Endometrial microvascular endothelial cells (primary cell): ENCODE data around the gene RPS8. TPM values are rescaled to one million over a fixed set of nuclear protein-coding genes. Genes with fewer than 3 reads are reported as not detected.
"Not testable (repeated sequence)": the region's sequence is repeated elsewhere in the genome, so short reads cannot be mapped to it uniquely, and the experiment has no call there.

ENCODE experiments used
- in situ Hi-C: cut with HindIII; loops from 2 replicates; pipeline ENCODE4 v1.10.0; 2017; ENCODE audit warnings: low sequenced_read_pairs, low pct_unique_long_range_greater_than_20kb; ENCODE audit errors: inconsistent ontology term
- total RNA-seq: library from RNA; depleted of rRNA; stranded (reverse); fragments of >200 nt; gene quantifications from one replicate; pipeline ENCODE4 v1.2.3, GENCODE V29; 2015; ENCODE audit errors: inconsistent ontology term

RPS8 gene
- total RNA-seq, 1 donor from 2014 or later: 2,081 TPM

DNA sequence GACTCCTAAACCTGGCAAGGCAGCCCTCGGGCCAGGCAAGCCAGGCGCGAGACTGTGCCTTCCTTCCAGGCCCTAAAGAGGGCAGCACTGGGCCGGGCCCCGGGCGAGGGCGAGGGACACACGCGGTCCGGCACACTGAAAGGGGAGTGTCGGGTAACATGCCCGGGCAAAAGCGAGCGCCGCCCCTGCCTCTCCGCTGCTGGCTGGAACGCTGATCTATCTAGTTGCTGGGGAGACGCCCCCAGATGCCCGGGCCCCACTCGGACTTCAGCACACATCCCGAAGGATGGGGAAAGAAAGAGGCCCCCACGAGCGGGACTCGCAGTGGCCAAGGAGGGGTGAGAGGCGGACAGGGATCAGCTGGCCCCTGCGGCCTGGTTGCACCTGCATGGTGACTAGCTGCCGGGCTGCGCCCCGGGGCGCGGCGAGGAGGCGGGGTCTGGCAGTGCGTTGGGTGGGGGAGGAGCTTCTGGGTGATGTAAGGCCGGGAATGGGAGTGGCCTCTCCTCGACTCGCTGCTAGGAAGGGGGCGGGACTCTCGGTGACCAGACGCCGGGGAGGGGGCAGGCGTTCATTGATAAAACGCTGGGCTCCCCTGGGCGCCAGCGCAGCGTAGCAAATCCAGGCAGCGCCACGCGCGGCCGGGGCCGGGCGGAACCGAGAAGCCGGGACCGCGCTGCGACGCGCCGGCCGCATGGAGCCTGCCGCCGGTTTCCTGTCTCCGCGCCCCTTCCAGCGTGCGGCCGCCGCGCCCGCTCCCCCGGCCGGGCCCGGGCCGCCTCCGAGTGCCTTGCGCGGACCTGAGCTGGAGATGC is 24.6 kb downstream of the RPS8 start, which contains the start of gene PLK3:
Gene PLK3, plus strand, starts transcription at position 608 of the 815 bp plus-strand sequence. Its CDS starts 87 bp downstream, at position 695.
- in situ Hi-C loops: no loop called here

DNA sequence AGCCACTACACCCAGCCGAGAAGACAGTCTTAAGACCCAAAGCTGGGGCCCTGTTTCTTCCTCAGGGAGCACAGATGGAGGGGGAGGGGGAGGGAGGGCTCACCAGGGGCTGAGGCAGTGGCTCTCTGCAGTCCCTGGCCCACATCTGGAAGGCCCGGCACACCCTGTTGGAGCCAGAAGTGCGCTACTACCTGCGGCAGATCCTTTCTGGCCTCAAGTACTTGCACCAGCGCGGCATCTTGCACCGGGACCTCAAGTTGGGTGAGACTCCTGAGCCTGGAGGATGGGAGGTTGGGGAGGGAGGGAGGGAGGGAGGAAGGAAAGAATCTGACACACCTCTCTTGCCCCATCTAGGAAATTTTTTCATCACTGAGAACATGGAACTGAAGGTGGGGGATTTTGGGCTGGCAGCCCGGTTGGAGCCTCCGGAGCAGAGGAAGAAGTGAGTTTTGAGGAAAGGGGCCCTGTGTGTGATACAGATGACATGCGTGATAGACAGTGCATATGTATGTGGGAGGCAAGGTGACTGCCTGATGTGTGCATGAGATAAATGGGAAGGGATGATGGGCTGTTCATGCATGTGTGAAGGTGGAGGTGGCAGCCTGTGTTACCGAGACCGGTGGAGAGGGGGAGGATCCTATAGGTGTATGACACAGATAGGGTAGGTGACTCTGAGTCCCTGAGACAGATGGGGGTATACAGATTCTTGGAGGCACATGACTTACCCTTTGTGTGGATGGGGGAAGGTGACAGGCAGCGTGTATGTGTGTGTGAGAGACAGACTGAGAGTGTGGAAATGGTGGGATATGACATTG is 26.4 kb downstream of the RPS8 start:
- in situ Hi-C loops: no loop called here

DNA sequence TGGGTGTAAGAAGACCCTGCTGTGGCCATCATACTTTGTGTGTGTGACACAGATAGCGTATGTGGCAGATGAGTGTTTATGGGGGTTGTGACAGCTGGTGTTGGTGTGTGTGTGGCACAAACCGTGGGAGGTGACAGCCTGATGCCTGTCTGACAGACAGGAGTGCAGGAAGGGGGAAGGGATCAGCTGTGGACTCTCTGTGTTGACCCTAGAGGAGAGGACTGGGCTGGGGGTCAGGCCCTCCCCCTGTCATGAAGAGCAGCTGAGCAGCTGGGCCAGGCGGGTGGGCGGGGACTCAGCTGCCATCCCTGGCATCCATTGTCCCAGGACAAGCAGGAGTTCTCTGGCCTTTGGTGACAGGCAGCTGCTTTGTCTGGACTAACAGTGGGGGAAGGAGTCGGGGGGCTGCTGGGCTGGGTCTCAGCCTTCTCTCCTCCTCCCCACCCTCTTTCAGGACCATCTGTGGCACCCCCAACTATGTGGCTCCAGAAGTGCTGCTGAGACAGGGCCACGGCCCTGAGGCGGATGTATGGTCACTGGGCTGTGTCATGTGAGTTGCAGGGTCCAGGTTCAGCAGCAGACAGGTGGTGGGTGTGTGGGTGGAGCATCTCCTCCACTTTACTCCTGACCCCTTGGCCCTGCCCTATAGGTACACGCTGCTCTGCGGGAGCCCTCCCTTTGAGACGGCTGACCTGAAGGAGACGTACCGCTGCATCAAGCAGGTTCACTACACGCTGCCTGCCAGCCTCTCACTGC is 27.1 kb downstream of the RPS8 start:
- in situ Hi-C loops: no loop called here

DNA sequence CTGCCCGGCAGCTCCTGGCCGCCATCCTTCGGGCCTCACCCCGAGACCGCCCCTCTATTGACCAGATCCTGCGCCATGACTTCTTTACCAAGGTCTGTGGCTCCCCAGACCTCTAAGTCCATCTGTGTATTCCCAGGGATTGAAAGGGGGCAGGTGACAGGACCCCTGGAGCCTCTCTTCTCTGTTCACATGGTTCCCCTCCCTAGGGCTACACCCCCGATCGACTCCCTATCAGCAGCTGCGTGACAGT is 27.6 kb downstream of the RPS8 start:
- in situ Hi-C loops: no loop called here

DNA sequence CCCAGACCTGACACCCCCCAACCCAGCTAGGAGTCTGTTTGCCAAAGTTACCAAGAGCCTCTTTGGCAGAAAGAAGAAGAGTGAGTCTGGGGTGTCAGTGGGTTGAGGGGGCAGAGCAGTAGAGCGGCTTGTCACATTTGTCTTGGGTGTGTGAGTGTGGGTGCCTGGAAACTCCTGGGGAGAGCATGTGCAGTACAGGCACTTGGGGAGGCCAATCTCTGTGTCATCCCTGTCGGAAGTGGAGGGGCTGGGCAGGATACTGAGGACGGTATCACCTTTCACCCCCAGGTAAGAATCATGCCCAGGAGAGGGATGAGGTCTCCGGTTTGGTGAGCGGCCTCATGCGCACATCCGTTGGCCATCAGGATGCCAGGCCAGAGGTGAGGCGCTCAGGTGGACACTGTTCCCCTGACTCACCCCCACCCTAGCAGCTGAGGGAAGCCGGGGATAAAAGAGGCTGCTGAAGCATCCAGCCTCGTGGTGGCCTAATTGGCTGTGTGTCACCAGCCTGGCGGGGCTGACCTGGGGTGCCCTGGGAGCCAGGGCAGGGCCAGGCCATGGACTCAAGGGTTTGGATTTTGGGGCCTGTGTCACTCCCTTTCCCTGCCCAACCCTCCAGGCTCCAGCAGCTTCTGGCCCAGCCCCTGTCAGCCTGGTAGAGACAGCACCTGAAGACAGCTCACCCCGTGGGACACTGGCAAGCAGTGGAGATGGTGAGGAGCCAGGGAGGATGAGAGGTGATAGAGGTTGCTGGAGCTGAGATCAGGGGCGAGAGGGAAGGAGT is 28.2 kb downstream of the RPS8 start:
- in situ Hi-C loops: no loop called here

DNA sequence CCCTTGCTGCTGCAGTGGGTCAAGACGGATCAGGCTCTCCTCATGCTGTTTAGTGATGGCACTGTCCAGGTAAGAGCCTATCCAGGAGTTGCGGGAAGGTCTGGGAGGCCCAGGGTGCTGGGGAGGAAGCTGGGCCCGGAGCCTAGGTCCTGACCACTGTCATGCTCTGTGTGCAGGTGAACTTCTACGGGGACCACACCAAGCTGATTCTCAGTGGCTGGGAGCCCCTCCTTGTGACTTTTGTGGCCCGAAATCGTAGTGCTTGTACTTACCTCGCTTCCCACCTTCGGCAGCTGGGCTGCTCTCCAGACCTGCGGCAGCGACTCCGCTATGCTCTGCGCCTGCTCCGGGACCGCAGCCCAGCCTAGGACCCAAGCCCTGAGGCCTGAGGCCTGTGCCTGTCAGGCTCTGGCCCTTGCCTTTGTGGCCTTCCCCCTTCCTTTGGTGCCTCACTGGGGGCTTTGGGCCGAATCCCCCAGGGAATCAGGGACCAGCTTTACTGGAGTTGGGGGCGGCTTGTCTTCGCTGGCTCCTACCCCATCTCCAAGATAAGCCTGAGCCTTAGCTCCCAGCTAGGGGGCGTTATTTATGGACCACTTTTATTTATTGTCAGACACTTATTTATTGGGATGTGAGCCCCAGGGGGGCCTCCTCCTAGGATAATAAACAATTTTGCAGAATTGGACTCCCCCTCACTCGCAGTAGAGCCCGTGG is 30.1 kb downstream of the RPS8 start:
- in situ Hi-C loops: no loop called here

DNA sequence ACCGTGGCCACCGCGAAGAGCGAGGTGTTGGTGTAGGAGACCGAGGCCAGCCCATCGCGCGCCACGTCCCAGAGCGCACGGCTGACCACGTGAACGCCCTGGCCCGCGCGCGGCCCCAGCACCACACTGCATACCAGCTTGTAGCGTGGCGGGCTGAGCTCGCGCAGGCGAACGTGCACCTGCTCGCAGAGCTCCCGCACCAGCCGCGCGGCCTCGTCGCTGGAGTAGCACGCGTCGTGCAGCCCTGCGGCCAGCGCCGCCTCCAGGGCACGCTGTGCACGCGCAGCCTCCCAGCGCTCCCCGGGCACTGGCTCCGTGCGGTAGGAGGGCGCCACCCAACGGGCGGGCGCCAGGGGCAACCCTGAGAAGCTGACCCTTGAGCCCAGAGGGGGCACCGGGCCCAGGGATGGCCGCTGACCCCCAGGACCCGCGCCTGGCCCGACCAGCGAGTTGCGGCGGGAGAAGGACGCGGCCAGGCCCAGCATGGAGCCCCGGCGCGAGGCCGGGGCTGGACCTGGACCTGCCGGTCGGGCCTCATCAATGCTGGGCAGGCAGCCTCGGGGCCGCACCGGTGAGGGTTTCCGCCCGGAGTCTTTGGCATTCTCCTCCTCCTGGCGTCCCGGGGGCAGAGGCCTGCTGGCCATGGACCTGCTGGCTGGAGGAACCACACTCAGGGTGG is 30.8 kb downstream of the RPS8 start:
- in situ Hi-C loops: no loop called here

DNA sequence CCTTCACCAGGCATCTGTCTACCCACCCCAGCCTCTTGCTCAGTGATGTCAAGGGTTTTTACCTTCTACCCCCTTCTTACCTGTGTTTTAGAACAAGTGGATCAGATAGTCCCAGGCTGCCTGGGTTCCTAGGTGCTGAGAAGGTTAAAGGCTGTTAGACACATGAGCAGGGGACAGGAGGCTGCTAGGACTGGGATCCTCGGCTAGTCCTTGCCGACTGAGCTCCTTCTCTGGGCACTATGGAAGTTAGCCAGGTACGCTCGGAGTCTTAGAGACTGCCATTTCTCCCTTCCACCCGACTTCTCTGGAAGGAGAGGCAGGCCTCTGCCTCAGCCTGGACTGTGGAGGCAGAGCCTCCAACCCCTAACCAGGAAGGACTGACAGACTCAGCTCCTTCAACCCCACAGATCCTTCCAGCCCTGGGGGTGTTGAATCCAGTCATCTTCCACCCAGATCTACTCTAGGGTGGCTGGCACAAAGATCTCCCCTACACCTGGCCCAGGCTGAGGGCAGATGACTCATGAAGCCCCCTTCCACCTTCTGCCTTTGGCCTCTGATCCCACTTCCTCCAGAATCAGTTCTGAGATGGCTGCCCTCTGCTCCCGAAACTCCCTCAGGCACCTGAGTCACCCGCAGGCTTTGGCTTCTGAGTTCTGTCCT is 31.5 kb downstream of the RPS8 start, which contains the start of gene DYNLT4:
Gene DYNLT4, minus strand, starts transcription at position 648 of the 660 bp plus-strand sequence. CDS start 683 bp downstream, outside the sequence.
- in situ Hi-C loops: no loop called here

DNA sequence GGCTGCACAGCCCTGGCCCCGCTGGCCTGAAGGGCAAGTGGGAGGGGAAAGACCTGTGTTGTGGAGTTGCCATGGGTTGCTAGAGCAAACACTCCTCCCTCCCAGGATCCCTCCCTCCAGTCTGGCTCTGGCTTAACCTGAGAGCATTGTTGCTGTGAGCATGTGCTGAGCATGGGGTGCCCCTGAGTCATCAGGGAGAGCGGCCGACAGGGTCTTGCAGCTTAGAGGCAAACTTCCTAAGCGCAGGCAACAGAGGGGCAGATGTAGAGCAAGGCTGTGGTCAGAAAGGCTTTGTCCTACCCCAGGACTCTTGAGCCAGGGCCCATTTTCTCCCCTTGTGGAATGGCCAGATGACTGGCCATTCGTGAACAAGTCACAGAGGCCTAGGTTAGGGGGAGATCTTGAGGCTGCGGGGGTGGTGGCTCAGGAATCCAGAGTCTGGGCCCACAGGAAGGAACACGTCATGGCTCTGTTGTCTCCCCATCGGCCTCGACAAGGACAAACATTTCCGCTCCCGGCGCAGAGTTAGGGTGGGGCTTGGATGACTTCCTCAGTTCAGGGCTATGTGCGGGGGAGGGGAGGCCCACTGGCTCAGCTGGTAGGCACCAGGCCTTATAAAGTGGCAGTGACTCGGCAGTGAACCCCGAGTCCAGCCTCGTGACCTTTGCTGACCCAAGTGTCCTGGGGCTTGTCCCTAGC is 32.2 kb downstream of the RPS8 start:
- in situ Hi-C loops: no loop called here

DNA sequence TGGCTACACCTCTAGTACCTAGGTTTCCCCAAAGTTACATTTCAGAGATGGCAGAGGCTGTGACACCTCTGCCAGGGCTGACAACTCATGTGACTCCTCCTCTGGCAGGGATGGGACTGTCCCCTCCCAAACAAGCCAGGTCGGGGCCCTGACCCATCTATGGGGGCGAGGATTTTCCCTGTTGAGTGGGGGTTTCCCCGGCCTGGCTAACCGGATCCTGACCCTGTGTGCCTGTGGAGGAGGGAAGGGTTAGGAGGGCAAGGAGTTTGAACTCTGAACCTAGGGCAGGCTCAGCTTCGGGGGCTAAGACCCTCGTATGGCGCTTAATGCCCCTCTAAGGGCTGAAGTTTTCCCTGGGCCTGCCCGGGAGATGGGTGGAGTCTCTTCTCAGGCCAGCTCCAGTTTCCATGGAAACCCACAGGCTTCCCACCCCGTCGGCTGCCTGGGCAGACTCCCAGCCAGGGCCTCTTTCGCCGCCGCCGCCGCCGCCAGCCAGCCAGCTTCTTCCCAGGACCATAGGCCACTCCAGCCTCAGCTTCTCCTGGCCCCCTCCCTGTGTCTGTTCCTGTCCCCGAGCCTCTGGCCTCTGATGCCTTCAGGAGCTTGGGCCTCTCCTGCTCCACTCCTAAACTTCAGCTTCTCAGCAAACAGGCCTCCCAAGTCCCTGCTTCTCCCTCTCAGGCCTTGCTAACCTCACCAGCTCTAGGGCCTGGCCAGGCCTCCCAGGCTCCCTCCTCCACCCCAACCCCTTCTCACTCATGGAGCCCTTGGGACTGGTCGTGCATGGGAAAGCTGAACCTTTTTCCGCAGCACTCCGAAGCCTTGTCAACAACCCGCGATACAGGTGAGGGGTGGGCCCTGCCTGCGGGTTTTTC is 33.0 kb downstream of the RPS8 start, which contains the start of gene BTBD19:
Gene BTBD19, plus strand, starts transcription at position 461 of the 875 bp plus-strand sequence. Its CDS starts 298 bp downstream, at position 759.
- in situ Hi-C loops: no loop called here

DNA sequence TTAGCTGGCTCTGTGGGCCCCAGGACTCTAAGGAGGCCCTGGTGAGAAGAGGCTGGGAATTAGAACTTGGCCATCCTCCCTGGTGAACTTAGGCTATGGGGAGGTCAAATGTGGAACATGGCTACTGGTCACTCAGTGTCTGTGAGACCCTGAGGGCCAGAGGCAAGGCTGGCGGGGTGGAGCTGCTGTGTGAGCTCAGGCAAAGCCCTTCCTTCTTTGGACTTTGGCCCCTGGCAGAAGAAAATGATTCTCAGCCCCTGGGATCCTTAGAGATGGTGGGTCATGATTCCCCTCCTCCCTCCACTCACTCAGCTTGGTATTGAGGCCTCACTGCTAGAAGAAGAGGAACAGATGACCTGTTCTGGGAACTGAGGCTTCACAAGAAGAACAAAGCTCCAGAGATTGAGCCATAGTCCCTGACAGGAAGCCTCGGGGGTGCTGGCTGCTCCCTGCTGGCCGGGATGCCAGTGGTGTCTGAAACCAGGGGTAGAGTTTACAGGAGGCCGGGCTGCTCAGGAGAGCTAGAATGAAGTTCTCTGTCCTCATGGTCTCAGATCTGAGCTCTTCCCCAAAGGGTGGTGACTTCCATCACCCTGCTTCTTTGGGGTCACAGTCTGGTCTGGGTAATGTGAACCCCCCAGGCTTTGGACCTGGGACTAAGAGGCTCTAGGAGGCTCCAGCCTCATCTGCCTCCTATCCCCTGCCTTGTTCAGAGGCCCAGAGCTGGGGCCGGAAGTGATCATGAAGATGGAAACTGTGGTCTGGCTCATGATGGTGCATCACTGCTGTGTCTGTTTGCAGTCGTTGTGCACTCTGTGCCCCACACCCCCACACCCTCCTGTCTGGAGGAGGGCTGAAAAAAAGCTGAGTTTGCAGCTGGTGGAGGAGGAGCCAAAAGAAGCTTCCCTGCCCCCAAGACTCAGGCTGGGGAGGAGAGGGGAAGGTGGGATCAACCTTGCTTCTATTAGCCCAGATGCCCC is 33.9 kb downstream of the RPS8 start:
- in situ Hi-C loops: no loop called here

DNA sequence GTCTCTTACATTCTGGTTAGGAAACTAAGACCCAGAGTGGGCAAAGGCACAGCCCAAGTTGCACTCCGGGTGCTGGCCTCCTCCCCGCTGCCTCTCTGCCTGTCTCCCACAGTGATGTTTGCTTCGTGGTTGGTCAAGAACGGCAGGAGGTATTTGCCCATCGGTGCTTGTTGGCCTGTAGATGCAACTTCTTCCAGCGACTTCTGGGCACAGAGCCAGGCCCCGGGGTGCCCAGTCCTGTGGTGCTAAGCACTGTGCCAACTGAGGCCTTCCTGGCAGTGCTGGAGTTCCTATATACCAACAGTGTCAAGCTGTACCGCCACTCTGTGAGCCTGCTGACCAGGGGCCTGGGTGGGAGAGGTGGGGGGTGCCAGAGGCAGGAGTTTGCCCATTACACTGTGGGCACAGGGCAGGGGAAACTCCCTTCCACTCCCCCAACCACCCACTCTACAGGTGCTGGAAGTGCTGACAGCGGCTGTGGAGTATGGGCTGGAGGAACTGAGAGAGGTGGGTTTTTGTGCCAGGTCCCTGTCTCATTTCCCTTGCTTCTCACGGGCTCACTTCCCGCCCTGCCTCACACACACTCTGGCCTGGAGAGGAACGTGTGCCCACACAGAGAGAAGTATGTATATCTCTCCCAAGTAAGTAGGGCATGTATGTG is 34.9 kb downstream of the RPS8 start:
- in situ Hi-C loops: no loop called here

DNA sequence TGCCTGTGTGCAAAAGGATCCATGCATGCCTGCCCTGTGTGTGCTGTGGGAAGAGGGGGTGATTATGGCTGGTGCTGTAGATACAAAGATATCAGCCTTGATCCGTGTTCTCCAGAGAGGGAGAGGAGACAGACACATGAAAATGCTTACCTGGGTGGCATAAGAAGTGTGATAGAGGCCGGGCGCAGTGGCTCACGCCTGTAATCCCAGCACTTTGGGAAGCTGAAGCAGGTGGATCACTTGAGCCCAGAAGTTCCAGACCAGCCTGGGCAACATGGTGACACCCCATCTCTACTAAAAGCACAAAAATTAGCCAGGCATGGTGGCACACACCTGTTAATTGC is 35.4 kb downstream of the RPS8 start:
- in situ Hi-C loops: not testable (repeated sequence)

DNA sequence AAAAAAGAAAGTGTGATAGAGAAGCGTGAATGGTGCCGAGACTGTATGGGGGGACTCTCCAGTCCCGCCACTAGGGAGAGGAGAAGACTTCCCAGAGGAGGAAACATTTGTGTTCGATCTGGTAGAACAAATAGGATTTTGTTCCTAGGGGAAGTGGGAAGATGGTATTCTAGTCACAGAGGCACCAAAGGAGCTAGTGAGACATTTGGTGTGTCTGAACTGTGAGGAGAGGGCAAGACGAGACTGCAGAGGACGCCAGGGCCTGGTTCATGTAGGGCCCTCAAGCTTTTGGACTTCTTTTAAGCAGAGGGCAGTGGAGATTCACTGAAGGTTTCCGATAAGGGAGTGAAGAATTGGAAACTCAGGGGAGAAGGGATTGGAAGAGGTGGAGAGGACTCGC is 35.9 kb downstream of the RPS8 start:
- in situ Hi-C loops: no loop called here
